ENCODE measurements around the gene RGR.

- TF ChIP-seq POLR2AphosphoS5 (IDR thresholded peaks at IDR 0.05; ENCODE audit: low read depth) (no peak), REST (IDR thresholded peaks at IDR 0.05; ENCODE audit: unreplicated experiment) (no peak), CTCF (conservative IDR thresholded peaks at IDR 0.05; ENCODE audit: low read depth in 2 of 2) (no peak)
Observed at GRCh38 chr10:84217746-84218145, 27.1 kb upstream of the RGR start.
